ENCODE measurements around the gene FBXO34.

DNA sequence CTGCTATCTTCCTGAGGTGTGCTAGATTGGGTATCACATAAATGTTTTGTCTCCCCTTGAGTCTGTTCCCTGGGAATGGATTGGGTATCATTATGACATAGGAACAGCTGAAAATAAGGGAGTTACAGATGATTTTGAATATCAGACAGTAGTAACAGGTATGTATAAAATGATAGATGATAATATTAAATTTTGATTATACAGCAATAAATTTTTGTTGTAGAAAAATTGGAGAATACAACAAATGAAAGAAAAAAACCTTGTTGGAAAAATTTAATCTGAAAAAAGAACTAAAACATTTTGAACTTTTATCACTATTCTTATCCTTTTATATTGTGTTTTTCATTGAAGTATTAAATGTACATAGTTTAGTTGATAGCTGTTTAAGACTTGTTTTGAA lies 43.2 kb downstream of the FBXO34 start:
- no peak for TF ChIP-seq YY1 (IDR thresholded peaks at IDR 0.05; ENCODE audit: insufficient read depth, insufficient read length)
- no peak for TF ChIP-seq SUZ12 (IDR thresholded peaks at IDR 0.05; ENCODE audit: extremely low read depth, insufficient read depth, insufficient read length)

All from NT2/D1 (cell line).